SK-N-DZ (cell line): ENCODE data around the gene CCDC92. TPM values are rescaled to one million over a fixed set of nuclear protein-coding genes. Genes with fewer than 3 reads are reported as not detected.

Source experiments
- DNase-seq: peaks from one replicate; pipeline ENCODE4 v3.0.0-alpha.2; 2015; ENCODE audit warnings: low spot score
- polyA plus RNA-seq, 2 experiments: library from polyadenylated mRNA; depleted of rRNA; stranded (reverse); fragments of >200 nt; gene quantifications; 2 replicates each; pipeline ENCODE4 v1.2.3, GENCODE V29; 2014

CCDC92 gene, protein sequence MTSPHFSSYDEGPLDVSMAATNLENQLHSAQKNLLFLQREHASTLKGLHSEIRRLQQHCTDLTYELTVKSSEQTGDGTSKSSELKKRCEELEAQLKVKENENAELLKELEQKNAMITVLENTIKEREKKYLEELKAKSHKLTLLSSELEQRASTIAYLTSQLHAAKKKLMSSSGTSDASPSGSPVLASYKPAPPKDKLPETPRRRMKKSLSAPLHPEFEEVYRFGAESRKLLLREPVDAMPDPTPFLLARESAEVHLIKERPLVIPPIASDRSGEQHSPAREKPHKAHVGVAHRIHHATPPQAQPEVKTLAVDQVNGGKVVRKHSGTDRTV
- 14.0 and 15.3 TPM in 2 replicates for polyA plus RNA-seq (2014; cell fraction: cytosol; rRNA removed)
- 14.5 and 22.4 TPM in 2 replicates for polyA plus RNA-seq (2014; cell fraction: nucleus; rRNA removed)

DNA sequence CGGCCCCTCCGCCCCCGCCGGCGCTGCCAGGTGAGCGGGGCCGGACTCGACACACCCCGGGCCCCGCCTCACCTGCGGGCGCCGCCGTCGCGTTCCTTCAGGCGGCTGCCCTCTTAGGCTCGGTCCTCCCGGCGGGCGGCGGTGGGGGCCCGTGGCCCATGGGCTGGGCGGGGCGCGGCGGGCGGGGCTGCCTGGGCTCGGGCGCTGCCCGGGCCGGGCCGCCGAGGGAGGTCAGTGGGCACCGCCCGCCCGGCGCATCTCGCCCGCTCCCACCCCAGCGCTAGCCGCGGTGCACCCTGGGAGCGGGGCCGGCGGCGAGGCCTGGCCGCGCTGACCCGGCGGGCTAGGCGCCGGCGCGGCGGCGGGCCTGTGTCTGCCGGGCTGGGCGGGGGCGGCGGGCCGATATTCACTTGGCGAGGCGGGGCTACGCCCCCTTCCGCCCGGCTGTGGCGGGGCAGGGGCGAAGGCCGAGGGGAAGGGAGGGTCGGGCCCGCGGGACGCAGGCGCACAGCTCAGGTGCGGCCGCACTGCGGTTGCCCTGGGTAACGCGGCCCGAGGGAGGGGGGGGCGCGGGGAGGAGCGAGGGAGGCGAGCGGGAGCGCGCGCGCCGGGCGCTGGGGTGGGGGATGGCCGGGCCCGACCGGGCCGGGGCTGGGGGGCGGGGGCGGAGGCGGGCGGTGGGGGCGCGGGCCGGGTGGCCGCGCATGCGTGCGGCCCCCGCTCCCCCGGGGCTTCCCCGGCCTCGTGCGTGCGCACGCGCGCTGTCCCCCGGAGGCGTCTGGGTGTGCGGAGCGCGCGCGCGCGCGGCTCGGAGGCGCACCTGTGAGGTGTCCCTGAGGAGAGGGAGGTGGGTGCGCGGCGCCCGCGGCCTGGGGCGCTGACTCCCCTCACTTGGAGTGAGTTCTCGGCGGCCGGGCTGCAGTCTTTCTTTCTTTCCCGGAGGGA lies at the start of gene CCDC92, which contains the start of gene ZNF664:
TSS of gene CCDC92 (minus strand) at position 375 of the 945 bp plus-strand sequence. CDS start 28,526 bp downstream, outside the sequence.
TSS of gene ZNF664 (plus strand) at position 759 of the 945 bp plus-strand sequence. CDS start 38,930 bp downstream, outside the sequence.
- peak; percentile 94 for DNase-seq

DNA sequence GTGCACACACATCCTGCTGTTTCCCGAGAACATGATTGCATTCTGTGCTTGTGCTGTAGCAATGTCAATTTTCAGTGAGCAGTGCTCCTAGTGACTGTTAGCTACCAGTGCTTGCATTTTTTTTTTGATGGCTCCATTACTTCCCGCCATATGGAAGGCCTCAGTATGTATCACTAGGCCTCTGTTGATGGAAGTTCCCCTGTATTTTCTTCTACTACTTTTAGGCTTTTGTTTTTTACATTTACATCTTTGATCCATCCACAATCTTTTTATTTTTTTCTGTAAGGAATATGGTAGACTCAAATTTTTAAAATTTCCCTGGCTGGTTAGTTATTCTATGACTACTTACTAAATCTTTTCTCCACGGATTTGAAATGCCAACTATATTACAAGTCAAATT lies 49.5 kb upstream of the CCDC92 start:
- DNase-seq: no peak

DNA sequence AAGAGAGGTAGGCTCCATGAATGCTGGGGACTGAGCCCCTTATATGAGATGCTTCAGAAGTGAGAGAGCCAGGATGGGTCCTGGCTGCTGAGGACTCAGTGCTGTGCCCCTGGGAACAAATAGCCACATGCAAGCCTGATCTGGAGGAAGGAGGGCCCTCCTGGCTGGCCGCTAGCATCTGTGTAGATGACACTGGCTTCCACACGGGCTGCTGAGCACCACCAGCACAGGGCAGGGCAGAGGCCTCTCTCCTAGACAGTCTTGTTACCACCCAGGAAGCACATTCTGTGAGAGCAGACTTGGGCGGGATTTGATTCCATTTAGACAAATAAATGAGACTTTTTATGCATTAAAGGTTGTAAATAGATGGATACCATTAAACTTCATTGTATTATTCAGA lies 48.4 kb upstream of the CCDC92 start:
- peak; percentile 39 for DNase-seq

DNA sequence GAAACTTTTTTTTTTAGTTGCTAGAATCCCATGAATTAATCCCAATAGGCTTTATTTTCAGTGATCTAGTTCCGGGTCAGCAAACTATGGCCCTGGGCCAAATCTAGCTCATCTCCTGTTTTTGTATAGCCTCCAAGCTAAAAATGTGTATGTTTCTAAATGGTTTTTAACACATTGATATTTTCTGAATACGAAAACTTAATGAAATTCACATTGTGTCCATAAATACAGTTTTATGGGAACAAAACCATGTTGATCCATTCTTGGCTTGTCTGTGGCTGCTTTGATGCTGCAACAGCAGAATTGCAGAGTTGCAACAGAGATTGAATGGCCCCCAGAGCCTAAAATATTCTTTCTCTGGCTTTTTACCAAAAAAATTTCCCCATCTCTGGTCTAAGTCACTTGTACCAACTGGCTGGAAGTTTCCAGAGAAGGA lies 47.9 kb upstream of the CCDC92 start:
- DNase-seq: no peak

DNA sequence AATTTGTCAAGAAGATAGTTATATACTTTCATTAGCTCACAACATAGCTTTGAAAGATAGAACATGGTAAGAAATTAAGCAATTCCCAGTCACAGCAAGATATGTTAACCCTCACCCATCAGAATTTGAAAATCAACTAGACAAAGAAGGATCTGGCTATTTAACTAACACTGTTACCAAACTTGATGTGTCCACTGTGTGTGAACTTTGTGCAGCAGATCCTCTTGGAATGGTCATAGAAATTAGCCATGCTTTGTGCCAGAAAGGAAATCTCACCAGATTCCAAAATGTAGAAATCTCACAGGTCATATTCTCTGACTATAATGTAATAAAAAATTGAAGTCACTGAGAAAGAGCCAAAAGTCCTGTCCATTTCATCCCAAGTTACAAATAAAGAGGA lies 46.5 kb upstream of the CCDC92 start:
- no peak for DNase-seq

DNA sequence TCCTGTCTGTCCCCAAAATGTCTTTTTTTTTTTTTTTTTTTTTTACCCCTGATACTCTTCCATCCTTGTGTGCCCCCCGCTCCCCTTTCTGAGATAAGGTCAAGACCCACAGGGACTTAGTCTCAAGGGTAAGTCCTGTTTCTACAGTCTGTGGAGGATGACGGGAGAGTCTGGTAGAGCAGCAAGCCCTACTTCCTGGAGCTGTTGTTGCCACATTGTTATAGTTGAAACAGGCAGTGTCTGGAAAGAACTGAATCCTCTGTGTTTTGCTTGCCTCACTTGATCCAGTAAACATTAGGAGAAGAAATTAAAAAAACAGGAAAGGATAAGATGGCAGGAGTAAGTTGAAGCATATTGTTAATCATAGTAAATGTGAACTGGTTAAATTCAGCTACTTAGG lies 45.9 kb upstream of the CCDC92 start:
- no peak for DNase-seq

DNA sequence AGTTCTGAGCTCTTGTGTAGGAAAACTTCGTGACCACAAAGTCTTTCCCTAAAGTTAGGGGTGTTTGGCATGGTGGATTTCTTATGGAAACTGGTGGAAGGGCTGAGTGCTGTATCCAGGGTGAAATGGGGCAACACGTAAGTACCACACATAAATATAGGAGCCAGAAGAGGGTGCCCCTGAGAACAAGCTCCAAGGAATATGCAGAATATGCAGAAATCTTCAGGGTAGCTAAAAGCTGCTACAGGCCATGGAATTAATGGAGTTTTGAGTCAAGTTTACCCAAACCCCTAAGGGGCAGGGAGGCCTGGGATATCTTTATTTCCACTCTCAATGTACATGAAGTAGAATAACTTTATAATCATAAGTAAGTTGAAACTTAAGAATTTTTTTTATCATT lies 44.4 kb upstream of the CCDC92 start:
- DNase-seq: no peak

DNA sequence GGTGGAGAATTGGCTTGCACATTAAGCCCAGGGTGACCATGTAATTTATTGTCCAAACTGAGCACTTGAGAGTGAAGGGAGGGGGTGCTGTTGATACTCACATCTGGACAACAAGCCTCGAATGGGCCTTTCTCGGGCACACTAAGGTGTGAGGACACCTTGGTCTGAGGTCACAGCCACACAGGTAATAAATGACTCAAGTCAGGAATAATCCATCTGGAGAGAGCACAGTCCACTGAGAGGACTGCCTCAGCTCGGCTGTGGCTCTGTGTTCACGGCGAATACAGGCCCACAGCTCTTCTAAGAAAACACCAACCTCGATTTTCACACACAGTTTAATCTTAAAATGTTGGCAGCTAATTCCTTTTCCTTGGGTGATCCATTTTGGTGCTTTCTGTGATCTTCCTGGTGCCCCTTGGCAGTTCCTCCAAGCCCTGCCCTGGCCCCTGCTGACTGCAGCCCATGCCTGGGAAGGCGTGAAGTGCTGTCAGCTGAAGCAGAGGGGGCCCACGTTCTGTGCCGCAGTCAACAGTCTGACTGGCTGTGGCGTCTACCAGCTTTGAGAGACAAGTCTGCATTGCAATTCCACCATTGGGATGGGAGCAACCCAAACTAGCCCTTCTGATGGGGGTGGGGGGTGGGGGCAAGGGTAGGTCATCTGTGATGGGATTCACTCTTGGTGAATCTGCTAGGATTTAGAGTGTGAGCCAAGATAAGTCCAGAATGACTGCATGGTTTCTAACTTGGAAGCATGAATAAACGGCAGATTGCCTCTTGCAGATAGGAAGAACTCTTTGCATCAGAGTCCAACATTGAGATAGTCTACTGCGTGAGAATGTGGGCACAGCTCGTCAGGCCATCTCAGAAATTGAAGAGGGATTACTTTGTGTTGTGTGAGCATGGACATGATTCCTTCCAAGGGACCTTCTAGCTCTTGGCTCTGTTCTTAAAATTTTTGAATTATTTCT lies 43.1 kb upstream of the CCDC92 start:
- DNase-seq: no peak

DNA sequence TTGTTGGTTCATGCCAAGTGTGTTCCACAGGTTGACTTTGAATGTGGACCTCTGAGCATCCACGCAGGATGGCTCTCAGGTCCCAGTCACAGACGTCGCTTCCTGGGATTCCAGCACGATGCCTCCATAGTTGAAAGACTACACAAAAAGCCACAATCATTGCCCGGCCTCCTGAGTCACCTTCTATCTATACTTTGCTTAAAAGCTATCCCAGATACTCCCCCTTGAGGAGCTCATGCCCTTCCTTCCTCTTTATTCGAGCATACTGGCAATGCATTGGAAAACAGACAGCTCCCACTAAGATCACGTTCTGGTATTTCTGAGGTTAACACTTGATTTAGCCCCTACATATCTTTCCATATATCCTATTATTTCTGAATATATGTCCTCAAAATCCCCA lies 40.4 kb upstream of the CCDC92 start:
- DNase-seq: no peak

DNA sequence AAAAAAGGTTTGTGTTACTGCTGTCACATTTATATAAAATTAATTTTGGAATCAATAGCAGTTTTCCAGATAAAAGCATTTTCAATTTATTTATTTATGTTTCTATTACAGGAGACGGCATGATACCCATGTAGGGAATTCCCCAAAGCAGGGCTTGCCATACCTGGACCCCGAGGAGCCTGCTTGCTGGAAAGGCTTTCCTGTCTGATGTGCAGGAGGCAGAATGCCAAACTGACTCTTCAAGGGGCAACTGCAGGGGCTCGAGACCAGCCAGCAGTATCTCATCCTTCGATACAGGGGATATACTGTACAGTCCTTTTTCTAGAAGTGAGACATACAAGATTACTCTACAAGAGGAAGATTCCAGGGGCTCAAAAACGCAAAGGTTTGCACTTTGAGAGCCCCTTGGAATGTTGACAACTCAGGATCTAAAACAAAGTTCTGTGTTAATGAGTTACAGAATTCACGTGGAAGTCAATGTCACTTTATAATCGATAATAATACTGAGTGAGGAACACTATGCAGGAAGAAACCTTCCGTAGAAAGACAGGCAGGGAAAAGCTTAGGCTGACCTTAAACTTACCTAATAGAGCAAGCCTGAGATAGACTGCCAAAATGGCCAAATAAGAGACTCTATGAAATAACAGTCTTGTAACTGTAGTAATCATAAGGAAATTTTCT lies 38.9 kb upstream of the CCDC92 start:
- DNase-seq: no peak

DNA sequence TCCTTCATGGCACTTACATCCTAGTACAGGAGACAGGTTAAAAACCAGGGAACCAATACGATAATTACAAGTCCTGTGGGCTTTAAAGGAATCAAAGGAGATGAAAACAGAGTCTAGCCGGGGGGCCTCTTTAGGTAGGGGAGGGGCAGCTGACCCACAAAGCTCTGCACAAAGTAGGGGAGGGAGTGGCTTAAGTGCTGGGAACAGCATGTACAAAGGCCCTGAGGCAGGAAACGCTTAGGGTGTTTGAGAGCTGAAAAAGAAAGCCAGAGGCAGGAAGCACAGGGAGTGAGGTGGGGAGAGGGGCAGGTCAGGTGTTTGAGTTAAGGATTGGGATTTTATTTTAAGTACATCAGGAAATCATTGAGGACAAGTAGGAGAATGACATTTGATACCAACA lies 38.1 kb upstream of the CCDC92 start:
- DNase-seq: no peak

DNA sequence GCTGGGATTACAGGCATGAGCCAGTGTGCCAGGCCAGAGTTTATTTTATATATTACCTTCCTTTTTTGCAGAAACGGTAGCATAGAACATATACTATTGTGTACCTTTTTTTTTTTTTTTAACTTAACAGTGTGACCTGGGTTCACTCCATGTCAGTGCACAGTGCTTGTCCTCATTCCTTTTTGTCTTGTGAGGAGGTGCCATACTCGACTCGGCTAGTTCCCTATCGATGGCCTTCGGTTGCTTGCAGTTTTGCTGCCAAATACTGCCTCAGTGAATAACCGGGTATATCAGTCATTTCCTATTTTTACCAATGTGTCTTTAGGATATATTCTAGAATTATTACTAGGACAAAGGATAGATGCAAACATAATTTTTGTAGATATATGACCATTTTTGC lies 37.1 kb upstream of the CCDC92 start:
- no peak for DNase-seq

DNA sequence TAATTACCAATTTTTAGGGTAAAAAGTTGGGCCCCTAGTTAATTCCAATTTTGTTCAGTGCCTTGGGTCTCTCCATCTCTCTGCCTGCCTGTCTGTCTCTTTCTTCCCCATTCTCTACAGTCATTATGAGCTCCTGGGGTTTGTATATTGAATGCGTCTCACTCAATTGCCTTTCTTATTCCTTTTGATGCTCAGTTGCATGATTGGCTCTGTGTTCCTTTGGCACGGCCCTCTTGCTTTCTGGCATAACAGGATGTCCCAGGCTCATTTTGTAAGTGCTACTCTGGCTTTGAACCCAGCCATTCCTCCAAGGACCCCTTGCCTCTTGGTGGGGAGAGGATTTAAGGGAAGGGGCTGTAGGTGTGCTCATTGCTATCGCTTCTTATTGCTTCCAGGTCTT lies 36.0 kb upstream of the CCDC92 start:
- DNase-seq: no peak

DNA sequence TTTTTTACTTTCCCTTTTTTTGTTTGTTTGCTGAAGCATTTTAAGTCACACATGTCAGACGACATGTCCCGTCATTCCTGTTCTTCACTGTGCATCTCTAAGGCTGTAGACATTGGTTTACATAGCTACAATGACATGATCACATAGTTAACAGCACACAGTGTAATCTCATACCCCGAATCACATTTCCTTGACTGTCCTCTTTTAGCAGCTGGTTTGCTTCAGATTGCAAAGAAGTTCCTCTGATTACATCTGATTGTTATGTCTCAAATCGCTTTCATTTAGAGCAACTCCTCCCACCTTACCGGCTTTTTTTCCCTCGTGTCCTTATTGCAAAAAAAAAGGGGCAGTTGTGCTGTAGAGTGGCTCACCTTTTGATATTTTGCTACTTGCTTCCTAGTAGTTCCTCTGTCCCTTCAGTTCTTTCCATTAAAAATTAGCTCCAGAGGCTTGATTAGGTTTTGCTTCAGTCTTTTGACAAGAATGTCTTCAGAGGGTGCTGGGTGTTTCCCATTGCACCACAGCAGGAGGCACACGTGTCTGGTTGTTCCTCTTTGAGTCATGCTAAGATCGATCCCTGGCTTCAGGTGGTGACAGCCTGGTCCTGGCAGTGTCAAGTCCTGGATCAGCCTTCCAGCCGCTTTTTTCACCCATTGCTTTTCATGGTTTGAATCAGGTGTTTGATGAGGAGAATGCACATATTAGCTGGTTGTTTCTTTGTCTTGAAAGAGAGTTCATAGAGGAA lies 35.4 kb upstream of the CCDC92 start:
- no peak for DNase-seq

DNA sequence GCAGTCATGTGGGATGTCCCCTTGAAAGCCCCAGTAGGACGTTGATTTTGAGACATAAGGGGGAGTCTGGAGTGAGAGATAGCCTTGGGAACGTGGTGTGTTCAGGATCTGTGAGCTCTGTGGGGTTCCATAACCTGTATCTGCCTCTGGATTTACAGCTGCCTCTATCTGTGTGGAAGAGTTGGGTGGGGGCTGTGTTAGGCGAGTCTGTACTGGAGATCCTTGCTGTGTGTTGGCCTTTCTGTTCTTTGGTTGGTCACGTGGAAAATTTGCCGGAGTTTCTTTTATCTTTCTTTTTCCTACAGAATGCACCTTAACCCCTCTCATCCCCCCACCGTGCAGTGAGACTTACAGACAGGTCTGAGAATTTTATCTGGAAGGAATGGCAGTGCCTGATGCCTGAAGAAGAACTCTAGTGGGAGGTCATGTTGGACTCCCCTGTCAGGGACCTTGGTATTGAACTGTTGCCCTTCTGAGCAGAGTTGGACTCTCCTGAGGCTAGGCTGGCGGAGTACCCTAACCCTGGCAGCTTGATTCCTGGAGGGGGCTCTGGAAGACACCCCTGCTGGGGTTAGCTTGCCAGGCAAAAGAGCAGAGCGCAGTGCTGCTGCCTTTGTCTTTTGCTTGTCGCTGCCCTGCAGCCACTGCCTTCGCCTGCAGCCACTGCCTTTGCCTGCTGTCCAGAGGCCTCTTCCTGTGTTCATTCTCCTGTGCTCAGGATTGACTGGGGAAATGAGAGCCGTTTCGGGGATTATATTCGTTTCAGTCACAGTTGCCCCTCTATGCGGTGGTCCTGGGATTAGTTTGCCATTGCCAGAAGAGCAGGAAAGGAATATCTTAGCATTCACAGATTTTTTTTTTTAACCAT lies 34.4 kb upstream of the CCDC92 start:
- no peak for DNase-seq

DNA sequence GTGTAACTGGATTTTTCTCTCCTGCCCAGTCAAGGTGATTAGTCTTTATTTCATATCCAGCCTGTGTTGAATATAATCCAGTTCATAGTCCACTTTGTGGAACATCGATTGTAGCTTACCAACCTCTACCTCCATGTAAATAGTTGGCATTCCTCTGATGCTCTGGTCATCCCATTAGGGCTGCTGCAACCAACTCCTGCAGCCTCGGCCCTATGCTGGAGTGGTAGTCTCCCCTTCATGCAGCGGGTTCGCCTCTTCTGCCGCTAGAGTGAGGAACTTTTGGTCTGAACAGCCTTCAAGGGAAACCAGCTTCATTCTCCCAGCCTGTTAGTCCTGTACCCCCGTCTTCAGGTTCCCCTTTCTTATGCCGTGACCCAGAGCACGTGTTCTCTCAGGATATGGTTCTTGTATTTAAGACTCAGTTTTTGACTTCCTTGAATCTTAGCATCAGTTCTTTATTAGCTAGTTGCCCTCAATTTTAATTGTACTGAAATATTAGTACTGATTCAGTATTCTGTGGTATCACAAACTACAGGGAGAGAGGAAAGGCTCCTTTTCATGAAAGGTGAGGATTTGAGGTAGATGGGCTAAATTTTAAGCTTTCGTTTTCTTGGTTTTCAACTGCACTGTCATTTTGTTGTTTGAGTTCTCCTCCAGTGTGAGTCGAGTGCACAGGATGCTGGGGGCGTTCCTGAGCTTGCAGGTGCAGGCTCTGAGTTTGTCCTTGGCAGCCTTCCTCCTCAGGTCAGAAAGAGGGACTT lies 33.6 kb upstream of the CCDC92 start:
- no peak for DNase-seq

DNA sequence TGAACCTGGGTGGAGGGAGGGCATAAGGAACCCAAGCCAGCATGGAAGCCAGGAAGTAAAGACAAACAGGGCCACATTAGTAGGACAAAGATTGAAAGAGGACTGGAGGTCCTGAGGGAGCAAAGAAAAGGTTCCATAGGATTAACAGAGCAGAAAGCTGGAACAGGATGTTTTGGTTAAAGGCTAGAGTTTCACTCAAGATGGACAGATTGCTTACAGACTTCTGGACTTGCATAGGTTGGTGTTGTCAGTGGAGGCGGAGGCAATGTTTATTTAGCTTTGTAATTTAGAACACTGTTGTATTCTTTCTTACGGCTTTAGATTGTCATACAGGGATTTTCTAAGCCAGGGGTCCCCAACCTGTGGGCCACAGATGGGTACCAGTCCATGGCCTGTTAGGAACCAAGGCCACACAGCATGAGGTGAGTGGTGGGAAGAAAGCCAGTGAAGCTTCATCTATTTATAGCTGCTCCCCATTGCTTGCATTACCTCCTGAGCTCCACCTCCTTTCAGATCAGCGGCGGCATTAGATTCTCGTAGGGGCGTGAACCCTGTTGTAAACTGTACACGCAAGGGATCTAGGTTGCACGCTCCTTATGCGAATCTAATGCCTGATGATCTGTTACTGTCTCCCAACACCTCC lies 31.7 kb upstream of the CCDC92 start:
- no peak for DNase-seq

DNA sequence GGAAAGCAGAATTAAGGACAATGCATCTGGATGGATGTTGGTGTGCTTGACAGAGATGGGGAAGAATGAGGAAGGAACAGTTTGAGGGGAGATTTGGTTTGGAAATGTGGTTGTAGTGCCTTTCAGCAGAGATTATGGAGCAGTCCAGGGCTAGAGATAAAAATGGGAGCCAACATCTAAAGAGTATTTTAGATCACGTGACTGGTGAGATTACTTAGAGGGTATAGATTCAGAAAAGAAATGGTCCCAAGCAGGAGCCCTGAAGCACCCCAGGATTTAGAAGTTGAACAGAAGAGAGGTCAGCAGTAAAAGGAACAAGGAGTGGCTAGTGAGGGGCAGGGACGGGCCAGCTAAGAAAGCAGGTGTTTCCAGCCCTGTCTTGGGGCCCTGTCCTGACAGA lies 30.0 kb upstream of the CCDC92 start:
- DNase-seq: no peak
